HG03432 (cell line): Measurements from ENCODE around the gene ELOVL7.
"Not testable (repeated sequence)": the region's sequence is repeated elsewhere in the genome, so short reads cannot be mapped to it uniquely, and the experiment has no call there.

Source experiments
- ATAC-seq: cut with Tn5 transposase; IDR thresholded peaks from one replicate; pipeline ENCODE4 v1.9.1; 2021; ENCODE audit warnings: mild to moderate bottlenecking, moderate library complexity; ENCODE audit not compliant: unreplicated experiment

Gene ELOVL7

DNA sequence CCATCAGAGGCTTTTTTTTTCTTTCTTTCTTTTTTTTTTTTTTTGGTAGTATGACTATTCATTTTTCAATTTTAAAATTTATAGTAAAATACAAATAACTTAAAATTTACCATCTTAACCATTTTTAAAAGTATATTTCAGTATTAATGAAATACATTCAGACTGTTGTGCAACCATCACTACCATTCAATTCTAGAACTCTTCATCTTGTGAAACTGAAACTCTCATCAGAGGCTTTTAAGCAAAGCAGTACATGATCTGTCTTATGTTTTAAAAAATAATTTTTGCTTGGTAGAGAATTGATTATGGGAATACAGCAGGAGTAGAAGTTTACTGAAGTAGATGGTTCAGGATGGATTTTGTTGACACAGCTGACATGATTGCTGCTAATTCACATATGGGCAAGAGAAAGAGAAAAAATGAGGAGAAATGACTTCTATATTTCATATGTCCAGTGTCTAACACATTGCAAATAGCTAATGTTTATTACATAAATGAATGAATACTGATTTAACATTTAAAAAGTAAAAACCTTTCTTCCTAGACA, 13.4 kb downstream of the ELOVL7 start:
- ATAC-seq, result peak; percentile 56

DNA sequence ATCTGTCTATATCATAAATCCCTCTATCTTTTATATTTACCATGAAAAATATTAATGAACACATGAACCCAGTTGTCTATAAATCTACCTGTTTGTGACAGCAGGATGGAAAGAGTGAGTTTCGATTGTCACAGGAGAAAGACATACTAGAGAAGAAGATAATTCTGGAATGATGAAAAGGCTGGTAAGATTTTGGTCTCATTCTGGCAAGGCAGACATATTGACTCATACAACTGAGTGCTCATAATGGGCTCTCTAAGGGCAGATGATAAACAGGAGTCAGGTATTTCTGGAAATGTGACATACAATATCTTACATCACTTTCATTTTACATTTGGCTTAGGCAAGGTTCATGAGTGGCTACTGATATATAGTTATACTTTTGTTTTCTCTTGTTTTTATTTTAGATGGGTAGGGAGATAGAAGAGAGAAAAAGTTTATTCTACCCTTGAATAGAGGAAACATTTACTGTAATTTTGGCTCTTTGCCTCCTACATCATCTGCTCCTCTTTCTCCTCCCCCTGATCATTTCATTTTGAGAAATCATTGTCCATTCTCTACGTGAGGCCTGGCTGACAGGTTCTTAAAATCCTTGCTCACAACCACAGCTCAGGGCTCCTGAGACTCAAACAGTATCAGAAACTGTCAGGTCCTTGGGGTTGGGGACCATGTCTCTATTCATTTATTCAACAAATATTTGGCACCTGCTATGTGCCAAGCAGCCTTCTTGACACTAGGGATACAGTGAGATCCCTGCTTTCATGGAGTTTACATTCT, 14.4 kb downstream of the ELOVL7 start:
- no peak for ATAC-seq

DNA sequence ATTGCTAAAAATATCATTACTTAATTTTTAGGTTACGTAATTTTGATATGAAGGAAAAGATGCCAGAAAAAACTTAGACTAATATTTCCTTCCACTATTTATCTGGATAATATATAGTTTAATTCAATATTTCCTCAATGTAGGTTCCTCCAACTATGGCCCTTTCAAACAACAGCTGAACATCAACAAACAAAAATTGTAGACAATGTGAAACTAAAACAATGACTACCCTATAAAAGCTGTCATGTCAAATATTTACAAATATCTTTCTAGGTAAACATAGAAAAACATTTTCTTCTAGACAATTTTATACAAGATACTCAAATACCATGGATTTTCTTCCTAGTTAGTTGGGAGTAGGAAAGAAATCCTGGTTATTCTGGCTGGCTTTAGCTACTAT, 16.9 kb downstream of the ELOVL7 start:
- no peak for ATAC-seq

GRCh38 chr5:60826653-60827052, 17.4 kb downstream of the ELOVL7 start:
- peak; percentile 87 for ATAC-seq

- no peak for ATAC-seq
Measured at GRCh38 chr5:60823574-60823973, 20.5 kb downstream of the ELOVL7 start.

DNA sequence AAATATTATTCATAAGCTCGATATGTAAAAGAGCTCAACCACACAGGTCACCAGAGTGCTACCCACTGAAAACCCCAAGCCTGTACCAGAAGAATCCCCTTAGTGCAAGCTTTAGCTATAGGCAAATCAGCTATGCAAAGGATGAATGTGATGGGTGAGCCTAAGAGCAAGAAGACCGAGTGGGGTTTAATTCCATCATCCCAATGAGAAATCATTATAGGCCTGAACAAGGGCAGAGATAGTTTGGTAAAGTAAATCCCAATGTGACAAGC, 21.8 kb downstream of the ELOVL7 start:
- peak; percentile 37 for ATAC-seq

GRCh38 chr5:60821488-60822284, 22.4 kb downstream of the ELOVL7 start:
- no peak for ATAC-seq

DNA sequence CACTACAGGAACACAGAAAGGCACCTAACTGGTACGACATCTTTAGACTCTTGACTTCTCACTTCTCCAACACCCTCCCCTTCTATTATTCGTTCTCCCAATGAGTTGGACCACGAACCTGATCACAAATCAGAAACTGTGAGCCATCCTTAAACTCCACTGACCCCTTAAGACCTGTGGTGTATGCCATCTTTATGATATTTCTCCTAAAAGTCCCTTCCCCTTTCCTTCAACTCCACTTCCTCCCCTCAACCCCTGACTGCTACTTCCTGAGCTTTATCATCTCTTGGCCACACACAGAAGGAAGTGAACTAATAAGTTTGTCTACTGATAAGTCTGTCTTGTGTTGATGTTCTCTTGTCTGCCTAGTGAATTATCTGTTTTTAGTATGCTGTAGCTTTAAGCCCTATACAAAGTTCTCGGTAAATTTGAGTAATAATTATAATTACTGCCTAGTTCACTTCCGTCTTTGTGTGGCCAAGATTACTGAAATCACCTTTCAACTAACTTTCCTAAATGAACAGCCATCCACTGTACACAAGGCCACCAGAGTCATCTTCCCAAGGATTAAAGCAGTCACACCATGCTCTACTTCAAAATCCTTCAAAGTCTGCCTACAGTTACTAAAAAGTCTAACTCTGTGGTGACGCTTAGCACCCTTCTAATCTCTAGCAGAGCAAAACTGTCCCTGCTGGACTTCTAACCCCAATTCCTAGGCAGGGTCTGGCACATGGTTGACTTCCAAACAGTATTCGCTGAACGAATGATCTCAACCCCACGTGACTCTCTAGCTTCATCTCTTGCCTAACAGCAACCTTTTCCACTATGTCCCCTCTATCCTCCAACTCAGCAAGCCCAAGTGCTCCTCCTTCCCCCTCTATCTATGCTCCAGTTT, 23.2 kb downstream of the ELOVL7 start:
- ATAC-seq, result no peak

GRCh38 chr5:60816138-60816537, 27.9 kb downstream of the ELOVL7 start:
- not testable (repeated sequence) for ATAC-seq

DNA sequence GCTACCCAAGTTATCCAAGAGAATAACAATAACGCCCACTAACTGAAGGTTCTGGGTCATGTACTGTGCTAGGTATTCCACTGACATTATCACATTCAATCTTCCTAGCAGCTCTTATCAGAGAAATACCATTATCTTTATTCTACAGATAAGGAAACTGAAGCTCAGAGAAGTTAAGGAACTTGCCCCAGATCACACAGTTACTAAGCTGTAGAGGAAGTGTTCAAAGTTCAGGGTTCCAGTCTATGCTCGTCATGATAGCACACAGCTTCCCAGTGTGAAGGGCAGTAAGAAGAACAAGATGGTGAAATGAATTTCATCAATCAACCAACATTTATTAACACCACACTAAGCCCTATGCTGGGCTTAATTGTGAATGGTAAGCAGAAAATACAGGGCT, 29.6 kb downstream of the ELOVL7 start:
- ATAC-seq, result no peak

GRCh38 chr5:60812426-60812825, 31.6 kb downstream of the ELOVL7 start:
- no peak for ATAC-seq

DNA sequence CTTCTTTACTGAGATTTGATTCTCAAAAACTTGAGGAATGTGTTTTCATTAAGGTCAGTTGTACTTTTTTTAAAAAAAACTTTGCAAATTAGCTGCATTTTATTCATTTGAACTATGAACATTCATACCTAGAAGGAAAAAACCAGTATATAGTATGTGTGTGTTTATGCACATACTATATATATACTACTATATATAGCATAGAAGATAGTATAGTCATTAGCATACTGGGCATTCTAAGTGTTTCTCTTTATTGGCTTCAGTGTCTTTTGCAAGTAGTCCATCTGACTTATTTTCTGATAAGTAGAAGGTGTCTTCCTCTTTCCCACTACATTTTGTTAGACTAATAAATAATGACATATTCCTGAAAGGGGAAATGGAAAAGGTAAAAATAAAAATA, 33.0 kb downstream of the ELOVL7 start:
- ATAC-seq, result peak; percentile 57

DNA sequence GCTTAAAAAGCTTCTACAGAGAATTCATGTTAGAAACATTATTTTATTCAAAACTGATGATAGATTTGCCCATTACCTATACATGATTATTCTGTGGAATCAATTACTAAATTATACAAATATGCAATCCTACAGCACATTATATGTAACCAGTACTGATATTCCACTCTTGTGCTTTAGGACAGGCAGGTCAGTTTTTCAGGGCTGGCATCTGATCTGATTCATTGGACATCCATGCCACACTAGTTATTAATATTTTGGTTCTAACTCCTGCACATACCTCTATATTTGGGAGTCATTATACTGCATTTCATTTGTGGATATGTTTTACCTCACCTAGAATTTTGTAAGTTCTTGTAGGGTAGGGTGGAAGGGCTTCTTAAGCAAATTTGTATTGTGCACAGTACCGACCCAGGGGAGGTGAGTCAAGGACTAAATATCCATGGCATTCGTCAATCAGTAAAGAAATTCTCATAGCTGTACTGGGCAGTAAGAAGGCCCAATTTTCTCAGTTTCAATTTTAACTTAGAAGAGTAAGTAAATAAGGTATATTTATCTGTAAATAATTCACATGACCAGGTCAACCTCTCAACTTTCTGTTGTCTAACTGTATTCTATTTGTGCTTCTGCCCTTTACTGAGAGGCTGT, 33.5 kb downstream of the ELOVL7 start:
- peak; percentile 95 for ATAC-seq

DNA sequence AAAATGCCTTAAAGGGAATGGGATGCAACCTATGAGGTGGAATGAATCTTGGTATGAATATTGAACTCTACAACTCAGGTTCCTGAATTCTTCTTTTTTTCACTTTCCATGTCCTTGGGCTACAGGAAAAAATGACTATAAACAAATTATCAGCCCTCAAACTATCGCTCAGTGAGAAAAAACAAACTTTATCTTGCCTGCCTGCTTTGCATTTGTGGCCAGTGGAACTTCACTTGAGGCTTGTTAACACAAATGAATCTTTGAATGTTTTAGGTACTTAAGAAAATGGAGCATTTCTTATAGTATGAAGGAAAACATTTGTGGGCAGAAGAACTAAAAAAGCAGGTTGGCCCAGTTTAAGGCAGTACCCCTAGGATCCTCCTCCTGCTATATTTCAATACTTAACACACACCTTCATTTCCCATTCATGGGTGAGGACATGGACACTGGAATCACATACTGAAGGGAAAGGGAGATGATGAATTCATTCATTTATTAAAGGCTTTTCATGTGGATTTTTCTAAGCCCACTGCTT, 34.1 kb downstream of the ELOVL7 start:
- no peak for ATAC-seq

GRCh38 chr5:60806591-60807243, 37.4 kb downstream of the ELOVL7 start:
- no peak for ATAC-seq

GRCh38 chr5:60805463-60805862, 38.6 kb downstream of the ELOVL7 start:
- ATAC-seq, result no peak

DNA sequence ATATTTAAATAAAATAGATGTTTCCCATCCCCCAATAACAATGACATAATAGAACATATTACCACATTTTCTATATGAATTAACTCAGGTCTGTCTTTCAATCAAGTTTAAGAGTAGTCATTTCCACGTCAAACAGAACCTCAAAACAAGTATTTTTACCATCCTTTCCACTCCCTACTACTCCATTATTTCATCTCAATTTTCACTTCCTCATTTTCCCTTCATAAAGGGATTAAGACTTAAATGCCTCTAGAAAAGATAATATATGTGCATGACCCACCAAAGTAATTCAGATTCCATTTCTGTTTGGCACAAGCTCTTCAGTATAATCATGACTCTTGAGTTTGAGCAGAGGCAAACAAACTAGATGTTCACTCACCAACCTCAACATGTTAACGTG, 40.4 kb downstream of the ELOVL7 start:
- ATAC-seq, result no peak

- no peak for ATAC-seq
Measured at GRCh38 chr5:60802986-60803385, 41.1 kb downstream of the ELOVL7 start.

DNA sequence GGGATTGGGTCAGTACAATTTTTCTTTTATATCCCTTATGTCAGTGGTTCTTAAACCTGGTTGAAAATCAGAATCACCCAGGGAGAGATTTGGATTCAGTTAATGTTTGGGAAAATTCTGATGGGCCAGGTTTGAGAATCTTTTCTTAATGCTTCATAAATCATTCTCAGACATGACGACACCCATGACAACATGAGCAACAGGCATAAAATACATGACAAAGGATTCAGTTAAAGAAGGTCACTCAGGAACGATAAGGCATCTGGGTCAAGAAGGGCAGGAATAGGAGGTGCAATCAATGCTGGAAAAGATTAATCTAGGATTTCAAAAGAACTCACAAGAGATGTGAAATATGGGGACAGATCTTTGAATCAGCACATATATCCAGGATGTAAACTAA, 41.8 kb downstream of the ELOVL7 start:
- no peak for ATAC-seq
